ENCODE measurements around the gene NUAK1. TPM values are rescaled to one million over a fixed set of nuclear protein-coding genes. Genes with fewer than 3 reads are reported as not detected.

The NUAK1 gene
- total RNA-seq, 1 donor from 2014 or later = 1.7 TPM

DNA sequence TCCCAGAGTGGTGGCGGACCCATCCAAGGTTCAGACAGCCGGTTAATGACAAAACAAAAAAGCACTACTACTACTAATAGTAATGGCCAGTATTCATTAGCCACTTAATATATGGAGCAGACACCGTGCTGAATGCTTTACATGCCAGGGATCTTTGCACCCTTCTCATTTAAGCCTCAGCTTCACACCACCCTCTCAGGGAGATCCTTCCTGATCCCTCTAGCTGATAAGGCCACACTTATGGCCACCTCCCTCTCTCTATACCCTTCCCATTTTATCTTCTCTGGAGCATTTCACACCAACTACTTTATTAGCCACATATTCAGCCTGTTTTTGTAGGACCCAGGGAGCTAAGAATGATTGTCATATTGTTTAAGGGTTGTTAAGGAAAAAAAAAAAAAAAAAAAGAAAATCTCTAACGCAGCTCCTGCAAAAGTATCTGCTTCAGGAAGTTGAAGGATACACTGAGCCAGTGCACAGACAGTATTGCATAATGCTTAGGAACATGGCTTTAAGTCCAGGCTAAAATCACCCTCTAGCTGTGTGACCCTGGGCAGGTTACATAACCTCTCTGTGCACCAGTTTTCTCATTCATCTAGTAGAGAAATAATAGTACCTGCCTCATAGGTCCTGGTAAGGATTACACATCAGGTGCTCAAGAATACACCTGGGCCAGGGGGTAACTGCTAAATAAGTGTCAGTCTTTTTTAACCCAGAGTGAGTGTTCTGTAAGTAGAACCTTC, 29.4 kb downstream of the NUAK1 start:
- no peak for ATAC-seq

DNA sequence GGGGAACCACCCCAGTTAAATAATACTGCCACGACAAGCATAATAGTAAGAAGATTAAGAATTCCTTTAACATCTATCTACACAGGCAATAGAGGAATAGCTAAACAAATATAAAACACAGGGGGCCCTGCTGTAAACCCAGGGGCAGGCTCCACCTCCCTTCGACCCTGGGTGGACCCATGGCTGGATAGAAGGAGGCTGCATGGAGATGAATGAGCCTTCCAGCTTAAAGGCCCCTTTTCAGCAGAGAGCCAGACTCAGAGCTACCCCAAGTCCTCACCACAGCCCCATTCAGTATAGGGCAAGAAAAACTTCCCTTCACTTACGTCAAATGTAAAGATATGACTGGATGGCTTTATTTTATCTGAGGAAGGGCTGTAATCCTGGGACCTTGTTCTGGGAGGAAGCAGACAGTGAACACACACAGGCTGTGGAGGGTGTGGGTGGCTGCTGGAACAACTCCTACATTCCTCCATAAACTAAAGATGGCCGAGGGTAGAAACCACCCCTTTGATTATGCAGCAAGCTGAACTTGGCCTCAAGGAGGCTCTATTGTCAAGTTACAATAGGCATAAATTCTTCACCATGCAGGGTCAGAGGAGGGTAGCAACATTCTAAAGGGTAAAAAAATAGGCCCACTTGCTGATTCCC, 30.4 kb downstream of the NUAK1 start:
- no peak for ATAC-seq

DNA sequence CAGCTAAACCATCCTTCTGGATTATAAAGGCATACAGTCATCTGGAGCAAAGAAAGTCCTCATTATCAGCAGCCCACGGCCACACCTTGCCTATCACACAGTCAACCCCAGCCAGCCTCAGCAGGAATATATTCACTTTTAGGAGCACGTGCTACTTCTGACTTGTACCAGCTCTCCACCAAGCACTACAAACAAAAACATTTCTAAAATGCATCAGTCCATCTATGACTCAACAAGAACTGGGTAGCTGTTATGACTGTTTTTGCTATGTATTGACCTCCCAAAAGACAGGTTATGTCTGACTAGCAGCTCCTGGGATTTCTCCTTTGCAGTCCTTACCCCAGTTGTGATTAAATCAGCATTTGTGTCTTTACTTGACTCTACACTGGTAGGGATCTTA, 31.2 kb downstream of the NUAK1 start:
- ATAC-seq = no peak

DNA sequence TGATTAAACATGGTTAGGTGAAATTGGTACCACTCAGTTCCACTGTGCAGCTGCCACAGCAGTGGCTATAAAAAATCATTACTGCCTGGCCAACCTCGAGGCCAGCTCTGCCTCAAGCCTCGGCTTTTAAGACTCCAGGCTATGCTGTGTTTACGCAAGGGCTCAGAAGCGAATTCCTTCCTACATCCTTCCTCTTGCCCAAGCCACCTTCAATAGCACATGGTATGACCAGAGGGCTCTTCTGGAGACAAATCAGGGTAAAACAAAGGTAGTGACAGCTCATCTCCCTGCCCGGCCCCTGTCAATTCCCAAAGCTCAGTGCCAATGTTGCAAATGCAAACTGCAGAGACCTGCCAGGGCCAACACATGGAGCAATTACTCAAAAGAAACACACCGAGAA, 31.9 kb downstream of the NUAK1 start:
- peak; percentile 52 for ATAC-seq

DNA sequence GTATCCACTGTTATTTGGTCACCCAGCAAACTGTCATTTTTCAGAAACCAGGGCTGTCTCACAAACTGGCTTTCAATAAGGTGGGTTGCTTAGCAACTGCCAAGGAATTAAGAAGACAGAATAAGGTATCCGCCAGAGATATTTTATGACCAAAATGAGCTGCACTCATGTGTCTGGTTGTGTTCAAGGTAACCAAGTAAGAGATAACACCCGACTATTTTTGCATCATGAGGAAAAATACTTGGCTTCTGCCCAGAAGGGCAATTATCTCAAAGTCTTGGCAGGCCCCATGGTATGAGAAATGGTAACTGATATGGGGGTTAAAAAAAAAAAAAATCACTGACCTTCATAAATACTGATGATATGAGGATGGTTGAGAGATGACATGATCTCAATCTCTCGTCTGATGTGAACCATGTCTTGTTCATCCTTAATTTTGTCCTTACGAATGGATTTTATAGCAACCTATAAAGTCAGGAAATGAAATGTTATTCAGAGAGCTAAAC, 32.6 kb downstream of the NUAK1 start:
- no peak for ATAC-seq

DNA sequence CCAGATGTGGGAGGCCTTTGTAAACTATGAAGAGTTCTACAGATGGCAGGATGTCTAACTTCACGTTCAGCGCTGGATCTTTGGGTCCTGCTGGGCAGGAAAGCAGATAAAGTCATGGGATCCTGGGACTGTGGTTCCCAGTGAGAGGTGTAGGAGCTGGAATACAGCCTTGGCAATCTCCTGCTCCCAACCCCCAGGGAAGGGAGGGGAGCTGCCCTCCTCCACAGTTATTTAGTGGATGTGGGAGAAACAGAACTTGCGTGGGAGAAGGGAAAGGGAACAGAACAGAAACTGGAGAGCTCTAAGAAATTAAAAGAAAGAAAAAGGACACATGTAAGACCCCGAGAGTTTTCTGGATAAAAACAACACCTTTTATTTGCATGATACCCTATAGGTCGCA, 37.0 kb downstream of the NUAK1 start:
- ATAC-seq = no peak

DNA sequence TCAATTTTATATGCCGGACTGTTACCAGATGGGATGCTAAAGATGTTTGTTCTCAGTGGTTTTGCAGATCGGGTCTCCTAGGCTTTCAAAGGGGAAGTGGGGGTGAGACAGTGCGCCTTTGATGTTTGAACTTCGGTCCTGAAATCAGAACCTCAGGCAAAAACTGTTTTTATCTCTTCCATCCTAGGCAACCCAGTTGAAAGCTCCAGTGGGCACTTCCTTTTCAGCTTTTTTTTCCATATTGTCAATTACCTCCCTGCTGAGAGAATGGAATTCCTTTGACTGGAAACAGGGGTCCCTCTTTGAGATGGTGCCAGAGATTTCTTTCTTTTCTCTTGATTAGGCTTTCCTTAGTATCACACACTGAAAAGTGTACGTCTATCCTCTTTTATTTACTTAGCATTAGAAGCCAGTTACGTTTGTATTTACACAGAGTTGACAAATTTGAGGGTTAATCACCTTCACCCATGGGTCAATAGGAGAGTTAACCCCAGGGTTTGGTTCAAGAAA, 40.0 kb downstream of the NUAK1 start:
- no peak for ATAC-seq

DNA sequence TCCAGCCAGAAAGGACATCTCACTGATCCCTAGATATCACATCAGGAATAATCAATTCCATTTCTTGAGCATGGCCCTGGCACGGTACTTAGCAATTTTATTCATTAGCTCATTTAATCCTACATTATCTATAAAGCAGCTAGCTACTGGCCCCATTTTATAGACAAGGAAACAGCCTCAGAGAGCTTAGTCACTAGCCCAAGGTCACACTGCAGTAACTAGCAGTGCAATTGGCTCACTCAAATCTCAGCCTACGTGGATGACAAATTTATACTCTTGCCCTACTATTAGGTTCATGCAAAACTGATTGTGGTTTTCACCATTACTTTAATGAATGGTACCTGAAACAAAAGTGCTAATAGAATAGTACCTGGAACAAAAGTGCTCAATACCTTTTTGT, 41.7 kb downstream of the NUAK1 start:
- peak; percentile 72 for ATAC-seq

DNA sequence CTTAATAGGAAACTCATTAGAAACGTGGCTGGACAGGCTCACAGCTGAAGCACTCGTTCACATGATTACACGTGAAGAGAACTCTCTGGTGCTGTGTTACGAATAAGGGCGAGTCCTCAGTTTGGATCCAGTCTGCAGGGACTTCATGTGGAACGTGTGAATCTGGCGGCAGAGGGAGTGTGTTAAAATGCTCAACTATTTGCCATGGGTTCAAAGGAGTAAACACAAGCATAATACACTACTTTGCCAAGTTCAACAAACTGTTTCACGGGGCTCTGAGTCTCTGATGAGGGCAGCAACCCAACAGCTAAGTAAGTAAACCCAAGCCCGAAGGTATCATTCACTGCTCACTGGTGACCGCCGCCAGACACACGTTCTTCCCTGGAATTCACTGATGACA, 42.4 kb downstream of the NUAK1 start:
- peak; percentile 43 for ATAC-seq

DNA sequence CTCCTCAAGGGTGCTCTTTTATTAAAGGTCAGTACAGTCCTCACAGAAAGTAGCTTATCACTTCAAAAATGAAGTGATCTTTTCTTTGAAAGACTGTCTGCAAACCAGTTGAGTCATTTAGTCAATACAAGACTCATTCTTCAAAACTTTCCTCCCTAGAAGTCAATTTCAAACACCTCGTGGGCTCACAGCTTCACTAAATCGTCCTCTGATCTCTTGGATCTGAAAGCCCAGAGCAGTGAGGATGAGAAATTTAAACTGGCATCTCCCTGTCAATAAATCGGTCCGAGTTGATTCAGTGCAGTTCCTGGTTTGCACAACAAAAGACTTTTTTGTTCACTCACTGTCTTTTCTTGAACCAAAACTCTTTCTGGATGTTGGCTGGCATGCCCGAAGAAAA, 44.5 kb downstream of the NUAK1 start:
- ATAC-seq = no peak

DNA sequence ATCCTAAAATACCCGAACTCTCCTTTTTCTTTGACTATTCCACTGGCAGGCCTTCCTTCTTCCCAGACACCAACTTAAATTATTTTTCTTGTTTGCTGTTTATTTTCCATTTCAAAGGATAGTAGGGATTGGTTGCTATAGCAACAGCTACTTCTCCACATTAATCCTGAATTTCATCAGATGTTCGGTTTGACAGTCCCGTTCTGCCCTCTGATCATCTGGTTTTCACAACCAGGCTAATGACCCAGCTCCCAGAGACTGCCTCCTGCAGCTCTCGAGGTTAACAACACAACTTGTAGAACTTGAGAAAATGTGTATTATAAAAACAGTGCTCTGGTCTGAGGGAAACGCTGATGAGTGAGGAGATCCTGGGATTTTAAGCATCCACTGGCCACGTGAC, 45.5 kb downstream of the NUAK1 start:
- no peak for ATAC-seq

DNA sequence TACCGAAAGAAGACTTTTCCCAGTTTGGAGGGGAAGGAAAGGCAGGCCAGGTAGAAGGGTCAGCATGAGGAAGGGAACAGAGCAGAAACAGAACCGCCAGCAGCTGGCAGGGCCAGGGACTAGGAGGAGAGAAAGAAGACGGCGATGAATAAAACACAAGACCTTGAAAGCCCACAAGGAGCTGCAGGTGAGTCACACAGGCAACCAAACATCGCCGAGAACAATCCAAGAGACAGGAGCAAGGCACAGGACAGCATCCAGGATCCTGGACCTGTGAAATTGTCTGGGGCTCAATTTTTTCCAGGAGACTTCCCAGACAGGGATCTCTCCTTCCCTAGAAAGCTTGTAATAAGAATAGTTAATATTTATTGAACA, 47.3 kb downstream of the NUAK1 start:
- no peak for ATAC-seq

DNA sequence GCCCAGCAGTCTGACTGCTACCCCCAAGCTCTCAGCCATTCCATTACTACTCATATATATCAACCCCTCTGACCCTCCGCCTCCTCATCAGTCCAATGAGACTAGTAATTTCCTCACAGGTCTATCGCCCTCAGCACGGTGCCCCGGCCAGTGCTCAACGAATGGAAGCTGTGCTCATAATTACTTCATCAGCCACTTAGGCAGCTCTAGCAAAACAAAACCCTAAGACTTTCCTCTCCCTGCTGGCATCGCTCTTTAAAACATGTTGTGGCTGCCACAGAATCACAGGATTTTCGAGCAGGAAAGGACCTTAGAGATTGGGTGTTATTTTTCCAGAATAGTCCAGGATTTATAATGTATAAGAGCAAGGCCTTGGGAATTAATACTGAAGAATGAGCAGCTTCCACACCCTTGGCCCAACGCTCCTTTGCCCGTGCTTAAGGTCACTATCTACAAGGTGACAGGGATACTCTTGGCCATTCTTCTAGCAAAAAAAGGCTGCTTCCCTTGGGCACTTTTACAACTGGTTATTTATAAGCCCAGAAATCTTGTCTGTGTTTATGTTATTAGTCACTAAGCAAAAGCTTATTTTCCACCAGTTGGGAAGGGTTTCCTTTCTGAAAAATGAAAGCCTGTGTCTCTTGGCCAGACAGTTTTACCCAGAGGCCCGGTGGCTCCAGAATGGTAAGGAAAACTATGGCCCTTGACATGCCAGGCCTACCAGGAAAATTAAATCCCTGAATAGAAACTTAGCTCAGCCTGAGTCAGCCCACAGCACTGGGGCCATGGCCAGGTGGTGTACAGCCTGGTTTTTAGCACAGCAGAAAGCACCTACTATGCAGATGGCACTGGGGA, 47.9 kb downstream of the NUAK1 start:
- peak; percentile 39 for ATAC-seq

DNA sequence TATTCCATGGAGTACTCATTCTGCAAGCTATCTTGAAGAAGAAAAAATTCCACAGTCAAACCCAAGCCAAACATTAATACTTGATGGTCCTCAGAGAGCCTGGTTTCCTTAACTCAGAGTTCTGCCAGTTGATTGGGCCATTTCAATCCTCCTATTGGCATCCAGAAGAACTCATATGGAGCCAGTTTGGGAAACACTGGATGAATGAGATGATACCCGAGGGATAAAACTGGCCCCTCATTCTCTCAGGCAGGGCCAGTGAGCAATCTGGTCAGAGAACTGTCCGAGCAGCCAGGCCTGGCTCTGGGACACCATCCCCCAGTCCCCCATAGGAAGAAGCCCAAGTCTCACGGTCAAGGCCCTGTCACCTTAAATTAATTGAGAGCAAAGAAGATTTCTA, 48.8 kb downstream of the NUAK1 start:
- ATAC-seq = no peak

DNA sequence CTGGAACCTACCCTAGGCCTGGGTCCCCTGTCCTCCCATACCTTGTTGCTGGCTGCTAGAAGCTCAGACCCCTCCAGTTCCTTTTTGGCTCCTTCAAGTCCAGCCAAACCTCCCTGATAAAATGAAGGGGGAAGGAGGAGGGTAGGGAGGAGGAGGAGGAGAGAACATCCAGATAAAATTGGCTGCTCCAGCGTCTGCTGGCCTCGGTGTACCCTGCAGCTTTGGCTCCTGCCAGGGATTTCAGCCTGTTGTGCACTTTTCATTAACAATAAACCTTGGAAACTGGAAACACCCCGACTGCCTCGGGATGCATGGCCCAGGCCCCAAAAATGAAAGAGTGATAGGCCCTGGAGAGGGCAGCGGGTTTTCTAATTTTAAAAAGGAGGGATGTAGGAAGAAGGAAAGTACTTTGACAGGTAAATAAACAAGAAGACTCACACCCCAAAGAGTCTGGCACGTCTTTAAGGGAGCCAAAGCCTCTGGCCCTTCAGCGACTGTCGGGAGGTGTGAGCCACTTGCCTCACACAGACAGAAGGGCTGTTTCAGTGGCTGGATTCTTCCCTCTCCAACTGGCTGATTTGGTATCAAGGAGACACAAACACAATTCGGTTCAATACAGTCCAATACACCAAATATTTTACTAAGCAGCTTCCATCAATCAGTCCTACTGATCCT, 49.8 kb downstream of the NUAK1 start:
- ATAC-seq = no peak

DNA sequence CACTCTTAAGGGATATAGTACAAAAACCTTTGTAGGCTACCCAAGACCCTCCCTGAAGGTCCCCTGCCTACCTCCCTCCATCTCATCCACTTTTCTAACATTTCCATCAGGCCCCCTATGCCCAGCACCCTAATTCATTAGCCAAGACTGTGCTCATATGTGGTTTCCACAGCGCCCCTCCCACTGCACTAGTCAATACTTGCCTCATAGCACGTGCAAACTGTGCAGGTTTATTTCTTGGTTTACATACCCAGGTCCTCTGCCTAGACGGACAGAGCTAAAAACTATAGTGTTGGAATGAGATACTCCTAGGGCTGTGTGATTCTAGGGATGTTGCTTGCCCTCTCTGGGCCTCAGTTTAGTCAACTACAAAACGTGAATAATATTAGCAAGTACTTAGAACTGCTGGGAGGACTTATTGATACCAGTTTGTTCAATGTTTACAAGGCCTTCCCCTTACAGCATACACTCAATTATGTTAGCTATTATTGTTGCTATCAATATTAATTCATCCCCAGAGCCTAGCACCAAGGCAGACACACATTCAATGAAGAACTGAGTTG, 50.4 kb downstream of the NUAK1 start:
- ATAC-seq = peak; percentile 21

DNA sequence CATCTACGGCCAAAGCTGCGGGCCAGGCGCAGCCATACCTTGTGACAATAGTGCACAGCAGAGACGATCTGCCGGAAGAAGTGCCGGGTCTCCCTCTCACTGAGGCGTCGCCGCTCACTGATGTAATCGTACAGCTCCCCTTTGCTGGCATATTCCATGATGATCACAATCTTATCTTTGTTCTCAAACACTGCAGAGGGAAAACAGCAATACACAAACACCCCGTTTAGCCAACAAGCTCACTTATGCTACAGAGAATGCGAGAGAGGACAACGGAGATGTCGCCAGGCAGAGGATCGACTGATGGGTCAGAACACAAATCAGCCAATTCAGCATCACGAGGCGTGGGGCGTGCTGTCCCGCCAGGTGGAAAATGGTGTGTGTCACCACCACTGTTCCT, 52.1 kb downstream of the NUAK1 start:
- ATAC-seq = no peak

DNA sequence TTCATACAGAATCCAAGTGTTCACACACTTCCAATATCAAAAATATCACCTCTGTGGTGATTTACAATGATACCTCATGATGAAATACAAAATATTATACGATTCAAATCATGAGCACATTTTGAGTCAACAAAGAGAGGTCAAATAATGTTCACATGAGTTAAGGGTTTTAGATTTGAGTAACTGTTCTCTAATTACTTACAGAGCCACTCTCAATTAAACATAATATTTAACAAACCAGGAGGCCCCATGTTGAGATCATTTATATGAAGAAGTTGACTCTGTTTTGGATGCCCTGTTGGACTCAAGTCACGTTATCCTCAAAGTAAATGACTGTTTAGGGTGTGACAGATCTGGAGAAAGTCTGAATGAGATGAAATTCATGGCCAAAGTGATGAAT, 53.5 kb downstream of the NUAK1 start:
- ATAC-seq = no peak

DNA sequence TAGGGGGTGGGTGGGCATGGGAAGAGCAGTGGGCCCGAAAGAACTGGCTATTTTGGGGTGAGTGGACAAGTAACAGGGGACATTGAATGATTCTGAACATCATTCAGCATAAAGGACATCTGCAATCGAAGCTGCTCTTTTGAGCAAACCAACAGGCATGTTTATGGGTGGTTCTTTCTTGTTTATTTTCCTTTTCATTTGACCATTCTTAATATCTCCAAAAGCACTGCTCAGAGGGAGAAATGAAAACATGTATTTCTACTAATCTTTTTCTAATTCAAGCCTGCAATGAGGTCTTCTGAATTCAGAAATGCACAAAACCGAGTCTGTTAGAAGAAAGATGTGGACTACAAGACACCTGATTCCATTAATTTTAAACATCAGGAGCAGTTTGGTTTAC, 54.0 kb downstream of the NUAK1 start:
- no peak for ATAC-seq

DNA sequence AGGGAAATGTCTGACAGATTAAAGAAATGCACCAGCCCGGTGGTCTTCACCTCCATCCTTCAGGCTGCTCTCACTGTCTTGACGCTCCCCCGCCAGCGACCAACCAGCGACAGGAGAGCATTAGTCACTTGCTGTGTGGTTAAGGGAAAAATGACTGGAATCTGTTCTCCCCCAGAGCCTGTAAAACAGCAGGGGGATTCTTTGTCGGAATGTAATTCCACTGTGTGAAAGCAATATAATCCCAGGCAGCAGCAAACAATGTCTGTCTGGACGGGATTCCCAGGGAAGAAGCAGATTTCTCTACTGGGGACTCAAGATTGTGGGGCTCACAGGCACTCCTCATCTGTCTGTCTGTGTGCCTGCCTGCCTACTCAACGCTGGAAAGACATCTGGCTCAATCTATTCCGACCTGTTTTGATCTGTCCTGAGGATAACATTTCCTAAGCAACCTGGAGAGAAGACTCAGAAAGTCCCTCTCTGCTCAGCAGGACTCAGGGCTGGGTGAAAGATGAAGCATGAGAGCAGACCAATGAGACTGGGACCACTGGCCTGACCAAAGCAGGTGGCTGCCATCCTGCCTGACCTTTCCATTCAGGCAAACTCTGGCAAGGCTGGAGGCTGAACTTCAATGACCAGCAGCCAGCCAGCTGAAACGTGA, 54.6 kb downstream of the NUAK1 start:
- ATAC-seq = no peak
